Peyer's patch (tissue), 4 donors: Measurements from ENCODE around the gene GLP2R. TPM values are rescaled to one million over a fixed set of nuclear protein-coding genes. Genes with fewer than 3 reads are reported as not detected.

Source experiments
- DNase-seq, 3 donors: peaks; one replicate each; pipeline ENCODE4 v3.0.0-alpha.2; 2017 to 2019
- H3K27ac ChIP-seq, 4 donors: fragments of 200-600 bp; sonication (generic); one replicate each; pipeline ENCODE4 v1.5.1; 2016 to 2019
- H3K27me3 ChIP-seq, 2 donors: fragments of 200-600 bp; sonication (generic); one replicate each; pipeline ENCODE4 v1.5.1; 2019
- H3K36me3 ChIP-seq, 3 donors: fragments of 200-600 bp; sonication (generic); one replicate each; pipeline ENCODE4 v1.5.1; 2016 to 2019
- H3K4me1 ChIP-seq, 4 donors: fragments of 200-600 bp; sonication (generic); one replicate each; pipeline ENCODE4 v1.5.1; 2016 to 2019
- H3K4me3 ChIP-seq, 4 donors: fragments of 200-600 bp; sonication (generic); 1 replicate in 3 of 4; 2 replicates in 1 of 4; pipeline ENCODE4 v1.5.1; 2016 to 2019; ENCODE audit warnings: mild to moderate bottlenecking in 1 of 4
- H3K9me3 ChIP-seq, 4 donors: fragments of 200-600 bp; sonication (generic); one replicate each; pipeline ENCODE4 v1.5.1; 2016 to 2019; ENCODE audit warnings: mild to moderate bottlenecking in 1 of 4
- POLR2A ChIP-seq, 2 donors: fragments of 450-650 bp; IDR thresholded peaks; one replicate each; pipeline ENCODE4 v1.5.1; 2017; ENCODE audit warnings: antibody characterized with exemption in 2 of 2, mild to moderate bottlenecking in 2 of 2, moderate library complexity in 2 of 2
- total RNA-seq, 4 donors: library from RNA; depleted of rRNA; stranded (reverse); fragments of >200 nt; gene quantifications; one replicate each; pipeline ENCODE4 v1.1.0, GENCODE V29; 2016
- TF ChIP-seq, protein P1 (sequence below), 6 experiments: fragments of 450-650 bp in 4 of 6; fragments of 200-600 bp in 2 of 6; sonication (generic) in 1 of 6; IDR thresholded peaks; one replicate each; pipeline ENCODE4 v1.5.1; 2017 to 2019; ENCODE audit warnings: antibody characterized with exemption in 6 of 6, mild to moderate bottlenecking in 3 of 6, moderate library complexity in 1 of 6

GLP2R gene
- total RNA-seq, 4 donors from 2014 or later = 7.4 to 94.1 (median 13.8) TPM

GRCh38 chr17:9875441-9875840 lies 49.7 kb downstream of the GLP2R start:
- H3K4me3 ChIP-seq = no peak overlapping the region
- DNase-seq = no peak
- no peaks in the 10 kb centered on the region for H3K36me3 ChIP-seq
- H3K27ac ChIP-seq = peak overlapping the region in 2 of 4 donors; percentile 46 to 47
- H3K27me3 ChIP-seq = no peaks in the 10 kb centered on the region
- TF ChIP-seq, protein P1, sequence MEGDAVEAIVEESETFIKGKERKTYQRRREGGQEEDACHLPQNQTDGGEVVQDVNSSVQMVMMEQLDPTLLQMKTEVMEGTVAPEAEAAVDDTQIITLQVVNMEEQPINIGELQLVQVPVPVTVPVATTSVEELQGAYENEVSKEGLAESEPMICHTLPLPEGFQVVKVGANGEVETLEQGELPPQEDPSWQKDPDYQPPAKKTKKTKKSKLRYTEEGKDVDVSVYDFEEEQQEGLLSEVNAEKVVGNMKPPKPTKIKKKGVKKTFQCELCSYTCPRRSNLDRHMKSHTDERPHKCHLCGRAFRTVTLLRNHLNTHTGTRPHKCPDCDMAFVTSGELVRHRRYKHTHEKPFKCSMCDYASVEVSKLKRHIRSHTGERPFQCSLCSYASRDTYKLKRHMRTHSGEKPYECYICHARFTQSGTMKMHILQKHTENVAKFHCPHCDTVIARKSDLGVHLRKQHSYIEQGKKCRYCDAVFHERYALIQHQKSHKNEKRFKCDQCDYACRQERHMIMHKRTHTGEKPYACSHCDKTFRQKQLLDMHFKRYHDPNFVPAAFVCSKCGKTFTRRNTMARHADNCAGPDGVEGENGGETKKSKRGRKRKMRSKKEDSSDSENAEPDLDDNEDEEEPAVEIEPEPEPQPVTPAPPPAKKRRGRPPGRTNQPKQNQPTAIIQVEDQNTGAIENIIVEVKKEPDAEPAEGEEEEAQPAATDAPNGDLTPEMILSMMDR (IDR thresholded peaks at IDR 0.05) = no peak
- TF ChIP-seq POLR2A (IDR thresholded peaks at IDR 0.05) = no peak
- no peaks in the 10 kb centered on the region for H3K9me3 ChIP-seq
- no peaks in the 10 kb centered on the region for H3K4me1 ChIP-seq

DNA sequence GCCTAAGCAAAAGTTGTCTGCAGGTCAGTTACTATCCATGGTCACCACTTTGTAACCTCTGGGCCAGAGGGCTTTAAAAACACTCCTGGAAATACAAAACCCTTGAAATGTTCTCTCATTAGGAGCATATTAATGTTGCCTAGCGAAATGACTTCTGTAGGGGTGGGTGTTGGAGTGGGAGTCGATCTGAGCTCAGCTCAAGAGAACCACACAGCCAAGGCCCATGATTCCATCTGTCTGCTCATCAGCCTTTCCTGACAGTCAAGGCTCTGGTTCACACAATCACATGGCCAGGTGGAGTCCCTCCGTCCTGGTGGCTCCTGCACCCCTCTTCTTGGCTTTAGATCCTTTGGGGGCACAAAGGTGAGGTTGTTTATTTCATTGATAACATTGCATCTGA lies 52.6 kb downstream of the GLP2R start:
- DNase-seq = no peak
- H3K9me3 ChIP-seq = peaks cover 0 to 4% (median 2%) of the 10 kb centered on the region in 4 donors
- no peaks in the 10 kb centered on the region for H3K36me3 ChIP-seq

GRCh38 chr17:9878786-9879525 lies 53.2 kb downstream of the GLP2R start:
- H3K9me3 ChIP-seq = peaks cover 0 to 4% (median 2%) of the 10 kb centered on the region in 4 donors
- no peak for TF ChIP-seq POLR2A (IDR thresholded peaks at IDR 0.05)
- TF ChIP-seq, protein P1 (IDR thresholded peaks at IDR 0.05) = no peak
- no peak for DNase-seq
- no peaks in the 10 kb centered on the region for H3K27me3 ChIP-seq
- no peak overlapping the region for H3K27ac ChIP-seq
- no peak overlapping the region for H3K4me3 ChIP-seq
- no peaks in the 10 kb centered on the region for H3K36me3 ChIP-seq
- H3K4me1 ChIP-seq = no peaks in the 10 kb centered on the region

More for the DNA sequence above, 52.6 kb downstream of the GLP2R start:
- Histone ChIP-seq H3K27me3 (no peaks in the 10 kb centered on the region), H3K4me1 (no peaks in the 10 kb centered on the region), H3K4me3 (no peak overlapping the region), H3K27ac (no peak overlapping the region)
- TF ChIP-seq, protein P1 (IDR thresholded peaks at IDR 0.05) = no peak
- TF ChIP-seq POLR2A (IDR thresholded peaks at IDR 0.05) = no peak

DNA sequence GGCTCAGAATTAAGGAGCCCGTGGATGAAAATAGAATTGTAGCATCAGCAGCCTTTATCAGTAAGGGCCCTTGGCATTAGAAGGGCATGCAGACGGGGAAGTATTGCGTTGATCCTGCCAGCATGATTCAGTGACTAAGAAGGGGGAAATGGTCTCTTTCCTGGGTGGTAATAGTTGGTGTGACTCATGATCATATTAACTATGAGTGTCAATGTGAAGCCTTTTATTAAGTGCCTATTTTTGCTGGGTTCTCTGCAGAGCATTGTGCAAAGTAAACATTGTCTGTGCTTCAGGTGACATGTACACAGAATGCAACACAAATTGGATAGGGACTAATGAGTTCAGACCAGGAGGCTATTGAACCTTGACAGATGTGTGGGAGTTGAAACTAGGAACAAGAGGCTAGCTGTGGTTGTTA lies 54.9 kb downstream of the GLP2R start:
- TF ChIP-seq, protein P1 (IDR thresholded peaks at IDR 0.05) = no peak
- no peak for TF ChIP-seq POLR2A (IDR thresholded peaks at IDR 0.05)
- Histone ChIP-seq H3K27ac (no peak overlapping the region), H3K4me1 (no peaks in the 10 kb centered on the region), H3K27me3 (no peaks in the 10 kb centered on the region), H3K4me3 (no peak overlapping the region), H3K9me3 (peaks cover 0 to 4% (median 2%) of the 10 kb centered on the region in 4 donors), H3K36me3 (no peaks in the 10 kb centered on the region)
- DNase-seq = no peak

- Histone ChIP-seq H3K4me1 (no peaks in the 10 kb centered on the region), H3K9me3 (peaks cover 0 to 4% (median 2%) of the 10 kb centered on the region in 4 donors)
These were observed 57.7 kb downstream of the GLP2R start for GRCh38 chr17:9883451-9883850.

More at GRCh38 chr17:9883451-9883850, 57.7 kb downstream of the GLP2R start:
- no peak overlapping the region for H3K27ac ChIP-seq
- no peaks in the 10 kb centered on the region for H3K27me3 ChIP-seq
- TF ChIP-seq, protein P1 (IDR thresholded peaks at IDR 0.05) = no peak
- no peak for TF ChIP-seq POLR2A (IDR thresholded peaks at IDR 0.05)
- no peak overlapping the region for H3K4me3 ChIP-seq
- no peak for DNase-seq
- H3K36me3 ChIP-seq = no peaks in the 10 kb centered on the region
